SW 1271 (cell line): ENCODE measurements around the gene TRAF3IP3.

Experiments used
- DNase-seq, 2 experiments: peaks; one replicate each; lab custom pipeline; 2025; lab: John Stamatoyannopoulos, UW

The TRAF3IP3 gene

DNA sequence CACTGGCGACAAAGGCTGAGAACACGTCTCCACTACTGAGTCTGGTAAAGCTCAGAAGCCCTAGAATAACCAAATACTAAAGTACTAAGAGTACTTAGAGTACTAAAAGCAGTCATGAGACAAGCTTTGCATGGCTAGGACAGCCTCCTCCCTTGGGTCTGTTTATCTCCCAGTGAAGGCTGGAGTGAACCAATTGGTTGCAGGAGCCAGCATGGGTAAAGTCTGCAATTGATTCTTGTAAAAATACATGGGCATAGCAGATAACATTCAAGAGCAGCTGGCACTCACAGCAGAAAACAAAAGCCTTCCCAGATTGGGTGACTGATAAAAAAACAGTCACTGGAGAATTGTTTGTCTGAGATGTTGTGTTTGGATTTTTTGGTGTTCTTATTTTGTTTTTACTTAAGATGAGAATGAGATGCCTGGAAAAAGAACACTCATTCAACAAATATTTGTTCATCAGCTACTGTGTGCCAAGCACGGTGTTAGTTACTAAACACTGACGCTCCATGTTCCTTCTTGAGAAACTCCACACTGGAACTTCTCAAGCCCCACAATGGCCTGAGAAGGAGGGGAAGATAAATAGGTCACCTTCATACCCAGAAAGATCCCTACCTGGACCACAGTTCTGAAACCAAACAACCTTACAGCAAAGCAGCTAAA, 46.4 kb downstream of the TRAF3IP3 start:
- no peak for DNase-seq

DNA sequence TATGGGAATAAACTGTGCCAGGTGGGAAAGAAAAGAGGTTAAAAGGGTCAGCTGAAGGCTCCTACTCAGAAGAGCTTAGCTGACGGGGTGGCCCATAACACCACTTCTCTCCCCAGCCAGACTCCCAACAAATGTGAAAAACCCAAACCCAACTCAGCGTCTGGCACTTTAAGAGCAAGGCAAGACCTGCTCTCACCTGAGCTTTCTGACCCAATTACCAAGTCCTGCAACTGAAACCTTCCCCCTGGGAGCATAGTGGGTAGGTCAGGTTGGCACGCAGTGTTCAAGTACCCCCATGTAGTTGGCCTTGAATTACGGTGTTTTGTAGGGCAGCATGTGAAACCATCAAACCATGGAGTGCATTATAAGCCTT, 46.9 kb downstream of the TRAF3IP3 start:
- DNase-seq = no peak

DNA sequence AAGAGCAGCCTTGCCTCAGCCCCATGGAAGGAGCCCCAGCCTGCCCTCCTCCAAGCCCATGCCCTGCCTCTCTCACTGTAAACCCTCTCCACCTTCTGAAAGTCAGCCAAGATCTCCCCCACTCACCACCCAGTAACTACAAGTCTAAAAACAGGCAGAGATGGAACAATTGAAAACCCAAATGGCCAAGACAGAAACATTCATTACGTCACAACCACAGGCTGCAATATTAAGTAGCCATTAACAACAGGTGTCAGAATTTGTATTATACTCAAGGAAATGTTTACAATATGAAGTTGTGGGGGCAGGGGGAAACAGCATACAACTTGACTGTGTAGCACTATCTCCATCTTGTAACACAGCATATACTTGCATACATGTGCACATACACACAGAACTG, 47.7 kb downstream of the TRAF3IP3 start:
- DNase-seq = no peak

- no peak for DNase-seq
Measured at GRCh38 chr1:209805341-209805781, 49.5 kb downstream of the TRAF3IP3 start.

GRCh38 chr1:209805875-209806760, 50.3 kb downstream of the TRAF3IP3 start, which contains the start of gene IRF6:
Gene IRF6, minus strand, starts transcription at chr1:209806142. Its CDS starts 4,729 bp downstream, at chr1:209801413.
- DNase-seq = no peak

- DNase-seq = no peak
Measured at GRCh38 chr1:209807509-209807908, 51.7 kb downstream of the TRAF3IP3 start.

- DNase-seq = no peak
Measured at GRCh38 chr1:209808059-209808581, 52.3 kb downstream of the TRAF3IP3 start.

- no peak for DNase-seq
Measured at GRCh38 chr1:209809611-209810010, 53.8 kb downstream of the TRAF3IP3 start.

GRCh38 chr1:209810783-209811182, 54.9 kb downstream of the TRAF3IP3 start:
- no peak for DNase-seq

DNA sequence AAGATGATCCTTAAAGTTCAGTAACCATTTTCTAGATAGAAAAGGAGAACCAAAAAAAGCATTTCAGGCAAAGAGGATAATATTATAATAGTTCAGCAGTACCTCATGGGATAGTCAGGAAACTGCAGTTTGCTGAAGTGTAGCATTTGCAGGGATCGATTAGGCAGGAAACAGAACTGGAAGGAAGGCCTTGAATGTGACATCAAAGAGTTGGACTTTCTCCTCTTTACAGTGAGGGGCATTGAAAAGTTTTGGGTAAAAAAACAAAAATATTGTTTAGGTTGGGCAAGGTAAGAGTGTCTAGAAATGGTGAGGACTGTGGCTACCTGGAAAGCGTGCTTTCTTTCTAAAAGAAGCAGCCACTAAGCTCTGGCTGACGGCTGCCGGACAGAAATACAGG, 58.0 kb downstream of the TRAF3IP3 start:
- DNase-seq = no peak

- no peak for DNase-seq
Measured at GRCh38 chr1:209815490-209815889, 59.6 kb downstream of the TRAF3IP3 start.

GRCh38 chr1:209815931-209816341, 60.1 kb downstream of the TRAF3IP3 start:
- no peak for DNase-seq

DNA sequence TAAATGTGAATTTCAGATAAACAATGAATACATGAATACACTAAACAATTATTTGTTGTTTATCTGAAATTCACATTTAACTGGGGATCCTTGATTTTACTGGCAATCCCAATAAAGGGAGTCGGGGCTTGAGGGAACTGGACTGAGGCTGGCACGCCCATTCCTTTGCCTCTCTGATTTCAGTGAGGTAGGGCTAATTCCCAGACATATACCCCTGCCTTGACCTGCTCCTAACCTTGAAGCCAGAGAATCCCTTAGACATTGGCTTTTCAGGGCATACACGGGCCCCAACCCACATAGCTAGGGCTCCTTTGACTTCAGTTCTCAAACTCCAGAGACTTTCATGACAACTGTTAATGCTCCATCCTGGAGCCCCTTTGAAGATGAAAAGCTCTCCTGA, 61.1 kb downstream of the TRAF3IP3 start:
- DNase-seq = no peak

GRCh38 chr1:209817691-209818090, 61.8 kb downstream of the TRAF3IP3 start:
- DNase-seq = no peak

DNA sequence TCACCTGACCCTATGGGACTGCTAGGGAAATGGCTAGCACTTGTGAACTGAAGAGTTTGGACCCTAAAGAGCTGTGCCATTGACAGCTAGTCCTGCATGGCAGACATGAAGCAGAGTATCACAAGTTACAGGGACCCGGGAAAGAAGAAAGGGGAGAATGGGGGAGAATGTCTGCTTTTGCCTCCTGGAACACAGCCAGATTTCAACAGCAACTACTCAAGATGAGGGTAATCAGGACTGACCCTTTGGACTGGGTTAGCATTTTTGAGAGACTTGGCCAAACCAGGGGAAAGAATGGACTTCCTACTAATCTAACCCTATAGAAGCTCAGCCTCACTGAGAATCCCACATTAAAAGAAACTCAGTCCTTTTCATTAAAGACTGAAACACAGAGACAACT, 63.2 kb downstream of the TRAF3IP3 start:
- DNase-seq = no peak

DNA sequence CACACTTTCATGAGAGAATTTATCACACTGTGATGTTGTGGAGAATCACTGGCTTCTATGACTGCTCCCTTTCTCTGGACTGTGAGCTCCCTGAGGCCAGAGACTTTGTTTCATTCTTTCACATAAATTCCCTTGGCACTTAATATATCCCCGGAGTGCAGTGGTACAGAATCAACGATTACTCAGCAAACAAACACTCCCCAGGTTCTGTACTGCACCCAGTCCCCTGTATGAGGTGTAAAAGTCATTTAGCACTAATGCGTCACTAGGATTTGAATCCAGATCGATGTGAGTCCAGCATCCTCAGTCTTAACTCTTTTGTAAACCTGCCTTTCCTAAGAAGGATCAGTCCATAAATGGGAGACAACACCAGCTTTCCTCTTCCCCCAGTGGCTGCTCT, 65.1 kb downstream of the TRAF3IP3 start:
- no peak for DNase-seq

DNA sequence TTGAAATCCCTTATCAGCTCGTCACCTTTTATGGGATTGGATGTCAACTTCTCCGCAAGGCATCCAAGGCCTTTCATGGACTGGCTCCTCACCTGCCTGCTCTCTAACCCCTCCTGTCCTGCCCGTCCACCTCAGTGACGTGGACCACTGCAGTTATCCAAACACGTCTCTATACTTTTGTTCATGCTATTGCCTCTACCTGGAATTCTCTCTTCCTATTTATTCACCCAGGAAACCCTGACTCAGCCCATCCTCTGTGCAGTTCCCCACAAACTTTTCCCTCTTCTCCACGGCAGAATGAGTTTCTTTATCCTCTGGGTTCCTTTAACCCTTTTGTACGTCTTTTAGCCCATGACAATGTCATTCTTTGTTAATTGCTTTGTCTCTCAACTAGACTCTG, 66.9 kb downstream of the TRAF3IP3 start:
- DNase-seq = no peak

DNA sequence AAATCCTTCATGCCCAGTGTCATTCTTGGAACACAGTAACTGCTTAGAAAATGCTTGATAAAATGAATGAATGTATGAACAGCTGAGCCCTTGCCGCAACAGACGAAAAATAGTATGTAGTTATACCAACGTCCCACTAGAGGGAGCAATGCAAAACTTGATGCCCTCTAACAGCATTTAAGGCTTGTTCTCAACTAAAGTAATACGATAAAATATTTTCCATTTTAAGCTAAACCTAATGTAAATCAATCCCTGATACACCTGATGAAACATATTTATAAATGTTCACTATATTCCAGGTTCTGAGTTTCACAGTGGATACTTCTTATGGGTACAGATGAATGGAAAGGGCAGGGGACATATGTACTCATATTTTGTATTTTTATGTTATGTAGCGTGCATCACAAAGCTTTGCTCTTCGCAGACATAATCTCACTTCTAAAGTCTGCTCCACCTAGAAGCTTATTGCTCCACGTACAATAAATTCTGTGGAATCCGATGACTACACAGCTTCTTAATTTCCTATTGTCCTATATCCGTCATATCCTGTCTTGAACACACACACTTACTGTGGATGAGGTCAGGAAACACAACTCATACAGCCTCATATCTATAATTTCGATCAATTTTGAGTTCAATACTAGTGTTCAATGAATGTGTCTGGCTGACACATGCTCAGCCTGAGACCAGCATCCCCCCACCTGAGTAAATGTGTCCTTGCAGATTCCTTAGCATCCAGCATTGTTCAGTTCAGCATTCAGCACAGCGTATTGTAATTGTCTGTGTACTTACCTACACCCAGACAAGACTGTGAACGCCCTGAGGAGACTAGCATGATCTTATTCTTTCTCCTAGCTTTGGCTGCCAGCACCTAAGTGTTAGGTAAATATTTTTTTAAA, 67.5 kb downstream of the TRAF3IP3 start:
- peak; percentile 7 to 44 for DNase-seq

GRCh38 chr1:209825591-209826434, 70.0 kb downstream of the TRAF3IP3 start:
- no peak for DNase-seq

- DNase-seq = peak; percentile 67 to 88
Measured at GRCh38 chr1:209827384-209828262, 71.8 kb downstream of the TRAF3IP3 start, which contains the start of gene UTP25. Gene UTP25, plus strand, starts transcription at chr1:209827972. Its CDS starts 92 bp downstream, at chr1:209828064.
